GM19328 (cell line): Measurements from ENCODE around the gene OR52N4.
"Not testable (repeated sequence)": the region's sequence is repeated elsewhere in the genome, so short reads cannot be mapped to it uniquely, and the experiment has no call there.

Experiments
- ATAC-seq: cut with Tn5 transposase; IDR thresholded peaks from one replicate; pipeline ENCODE4 v1.9.1; 2021; ENCODE audit warnings: mild to moderate bottlenecking, moderate library complexity; ENCODE audit not compliant: unreplicated experiment

Gene OR52N4

DNA sequence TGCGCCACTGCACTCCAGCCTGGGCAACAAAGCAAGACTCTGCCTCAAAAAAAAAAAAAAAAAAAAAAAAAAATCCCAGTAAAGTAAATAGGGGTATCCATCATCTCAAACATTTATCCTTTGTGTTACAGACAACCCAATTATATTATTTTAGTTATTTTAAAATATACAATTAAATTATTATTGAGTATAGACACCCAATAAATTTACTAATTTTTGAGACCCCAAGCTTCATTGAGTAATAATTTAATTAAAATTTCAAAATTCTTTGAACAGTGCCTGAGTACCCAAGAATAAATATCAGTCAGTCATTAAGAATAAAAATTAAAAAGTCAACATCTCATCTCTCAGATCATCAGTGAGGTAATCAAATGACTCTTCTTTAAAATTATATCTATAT lies at the start of gene OR52N4:
OR52N4 (plus strand) TSS at position 301 of the 400 bp plus-strand sequence. CDS start 498 bp downstream, outside the sequence.
- no peak for ATAC-seq

DNA sequence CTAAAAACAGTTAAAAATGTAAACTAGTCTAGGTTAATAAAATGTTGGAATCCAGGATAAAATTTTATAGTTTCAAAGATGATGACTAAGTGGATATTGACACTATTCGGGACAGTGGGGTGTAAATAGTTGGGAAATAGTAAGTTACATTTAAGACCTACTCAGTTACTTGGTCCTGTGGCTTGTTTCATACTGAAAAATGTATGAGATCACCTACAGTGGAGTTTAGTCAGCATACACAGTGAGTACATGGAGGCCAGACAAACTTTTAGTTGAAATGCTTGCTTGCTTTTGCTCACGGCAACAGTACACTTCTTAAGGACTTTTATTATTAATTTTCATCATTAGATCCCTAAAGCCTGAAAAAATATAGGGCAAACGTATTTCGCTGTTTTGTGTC lies 48.4 kb upstream of the OR52N4 start:
- no peak for ATAC-seq

DNA sequence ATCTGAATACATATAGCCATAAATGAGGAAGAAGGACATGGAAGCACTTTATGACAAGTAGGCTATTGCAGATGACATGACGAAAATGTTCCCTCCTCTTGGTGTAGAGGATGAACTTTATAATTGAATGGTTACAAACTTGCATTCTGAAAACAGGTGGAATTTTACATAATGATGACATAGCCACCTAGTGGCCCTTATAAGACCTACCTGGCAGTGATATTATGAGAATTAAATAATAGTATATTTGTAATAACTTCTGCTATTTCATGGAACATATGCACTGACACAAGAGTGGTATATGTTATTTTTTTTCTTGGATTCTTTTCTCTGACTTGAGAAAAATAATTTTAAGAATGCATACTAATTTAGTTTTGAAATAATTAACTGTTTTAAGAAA lies 41.5 kb upstream of the OR52N4 start:
- no peak for ATAC-seq

DNA sequence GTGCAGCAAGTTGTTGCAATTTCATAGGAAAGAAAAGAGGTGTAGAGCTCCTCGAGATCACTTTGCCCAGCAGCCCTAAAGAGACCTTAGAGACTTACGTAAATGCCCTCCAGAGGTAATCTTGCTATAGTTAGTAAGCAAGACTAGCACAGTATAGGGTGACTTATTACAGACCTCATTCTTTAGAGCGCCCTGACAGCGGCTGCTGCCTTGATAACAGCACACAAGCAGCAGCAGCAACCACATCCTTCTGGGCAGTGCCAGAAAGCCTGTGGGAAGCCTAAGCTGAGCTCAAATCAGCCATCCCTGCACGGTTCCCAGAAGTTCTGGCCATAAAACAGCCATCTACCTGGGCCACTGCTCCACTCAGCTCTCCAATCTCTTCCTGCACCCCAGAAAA lies 40.3 kb upstream of the OR52N4 start:
- no peak for ATAC-seq

DNA sequence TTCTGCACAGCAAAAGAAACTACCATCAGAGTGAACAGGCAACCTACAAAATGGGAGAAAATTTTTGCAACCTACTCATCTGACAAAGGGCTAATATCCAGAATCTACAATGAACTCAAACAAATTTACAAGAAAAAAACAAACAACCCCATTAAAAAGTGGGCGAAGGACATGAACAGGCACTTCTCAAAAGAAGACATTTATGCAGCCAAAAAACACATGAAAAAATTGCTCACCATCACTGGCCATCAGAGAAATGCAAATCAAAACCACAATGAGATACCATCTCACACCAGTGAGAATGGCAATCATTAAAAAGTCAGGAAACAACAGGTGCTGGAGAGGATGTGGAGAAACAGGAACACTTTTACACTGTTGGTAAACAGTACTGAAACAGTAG lies 37.5 kb upstream of the OR52N4 start:
- not testable (repeated sequence) for ATAC-seq

DNA sequence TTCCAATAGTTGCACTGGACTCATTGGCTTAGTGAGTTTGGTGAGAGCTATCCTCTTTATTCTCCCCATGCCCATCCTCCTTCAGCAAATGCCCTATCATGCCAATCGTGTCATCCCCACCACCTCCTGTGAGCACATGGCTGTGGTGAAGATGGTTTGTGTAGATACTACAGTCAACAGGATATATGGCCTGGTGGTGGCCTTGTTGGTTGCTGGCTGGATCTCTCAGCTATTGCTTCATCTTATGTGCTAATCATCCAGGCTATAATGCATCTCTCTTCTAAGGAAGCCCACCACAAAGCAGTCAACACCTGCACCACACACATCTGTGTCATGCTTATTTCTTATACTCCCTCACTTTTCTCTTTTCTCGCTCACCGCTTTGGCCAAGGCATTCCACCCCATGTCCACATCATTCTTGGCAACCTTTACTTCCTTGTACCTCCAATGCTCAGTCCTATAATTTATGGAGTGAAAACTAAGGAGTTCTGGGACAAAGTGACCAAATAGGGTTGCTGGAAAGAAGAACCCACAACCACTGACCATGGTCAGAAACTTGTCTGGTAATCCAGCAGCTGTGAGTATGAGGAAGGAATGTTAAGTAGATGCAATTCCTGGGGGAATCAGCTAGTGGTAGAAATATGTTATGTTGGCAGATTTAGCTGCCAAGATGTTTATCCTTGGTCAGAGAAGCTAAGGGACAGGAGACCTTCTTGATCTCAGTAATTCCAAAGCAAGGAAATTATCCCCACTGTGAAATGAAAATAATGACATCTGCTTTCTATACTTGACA lies 34.1 kb upstream of the OR52N4 start:
- ATAC-seq = no peak

DNA sequence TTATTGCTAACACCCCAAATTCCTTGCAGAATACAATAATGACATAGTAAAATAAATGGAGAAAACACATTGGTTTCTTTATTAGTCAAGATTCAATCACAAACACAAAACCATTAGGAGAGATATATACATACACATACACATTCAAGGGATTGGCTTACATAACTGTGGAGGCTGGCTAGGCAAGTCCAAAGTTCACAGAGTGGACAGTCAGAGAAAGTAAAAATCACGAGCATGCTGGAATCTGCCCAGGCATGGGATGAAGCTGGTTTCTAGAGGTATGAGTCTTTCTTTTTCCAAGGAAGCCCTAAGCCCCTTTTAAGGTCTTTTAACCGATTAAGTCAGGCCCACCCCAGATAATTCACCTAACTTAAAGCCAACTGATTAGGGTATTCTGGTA lies 31.4 kb upstream of the OR52N4 start:
- ATAC-seq = no peak

DNA sequence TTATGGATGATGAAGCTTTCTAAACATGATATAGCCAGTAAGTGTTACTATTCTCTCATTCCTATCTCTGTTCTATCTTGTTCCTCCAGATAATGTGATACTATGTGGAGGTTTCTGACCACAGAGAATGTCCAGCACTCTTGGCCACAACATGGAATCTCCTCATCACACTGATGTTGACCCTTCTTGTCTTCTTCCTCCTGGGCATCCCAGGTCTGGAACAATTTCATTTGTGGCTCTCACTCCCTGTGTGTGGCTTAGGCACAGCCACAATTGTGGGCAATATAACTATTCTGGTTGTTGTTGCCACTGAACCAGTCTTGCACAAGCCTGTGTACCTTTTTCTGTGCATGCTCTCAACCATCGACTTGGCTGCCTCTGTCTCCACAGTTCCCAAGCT lies 27.7 kb upstream of the OR52N4 start:
- no peak for ATAC-seq

DNA sequence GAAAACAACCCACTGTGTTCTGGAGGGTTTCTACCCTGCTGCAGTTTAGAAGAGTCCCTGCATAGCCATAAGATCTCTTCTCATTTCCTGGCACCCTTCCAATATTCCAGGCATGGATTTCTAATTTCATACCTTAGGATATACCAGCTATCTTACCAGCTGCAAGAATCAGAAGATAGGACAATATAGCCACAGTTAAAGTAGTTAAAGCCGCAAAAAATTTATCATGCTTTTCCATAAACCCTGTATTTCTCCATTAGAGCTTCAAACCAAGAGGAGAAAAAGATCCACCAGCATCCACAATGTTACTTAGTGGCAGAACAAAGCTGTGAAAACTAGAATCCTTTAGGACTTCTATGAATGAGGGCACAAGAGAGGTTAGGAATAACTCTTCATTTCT lies 26.4 kb upstream of the OR52N4 start:
- no peak for ATAC-seq

DNA sequence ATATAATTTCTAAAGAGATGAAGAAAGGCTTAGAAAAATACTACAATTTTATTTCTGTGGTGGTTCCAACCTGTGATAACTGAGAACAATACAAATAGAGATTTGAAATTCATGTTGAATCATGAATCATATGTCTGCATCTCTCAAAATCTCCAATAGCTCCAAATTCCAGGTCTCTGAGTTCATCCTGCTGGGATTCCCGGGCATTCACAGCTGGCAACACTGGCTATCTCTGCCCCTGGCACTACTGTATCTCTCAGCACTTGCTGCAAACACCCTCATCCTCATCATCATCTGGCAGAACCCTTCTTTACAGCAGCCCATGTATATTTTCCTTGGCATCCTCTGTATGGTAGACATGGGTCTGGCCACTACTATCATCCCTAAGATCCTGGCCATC lies 17.6 kb upstream of the OR52N4 start, which contains the start of gene OR56B1:
OR56B1 (plus strand) TSS at position 53 of the 400 bp plus-strand sequence; CDS start at position 122, 69 bp downstream.
- ATAC-seq = no peak

DNA sequence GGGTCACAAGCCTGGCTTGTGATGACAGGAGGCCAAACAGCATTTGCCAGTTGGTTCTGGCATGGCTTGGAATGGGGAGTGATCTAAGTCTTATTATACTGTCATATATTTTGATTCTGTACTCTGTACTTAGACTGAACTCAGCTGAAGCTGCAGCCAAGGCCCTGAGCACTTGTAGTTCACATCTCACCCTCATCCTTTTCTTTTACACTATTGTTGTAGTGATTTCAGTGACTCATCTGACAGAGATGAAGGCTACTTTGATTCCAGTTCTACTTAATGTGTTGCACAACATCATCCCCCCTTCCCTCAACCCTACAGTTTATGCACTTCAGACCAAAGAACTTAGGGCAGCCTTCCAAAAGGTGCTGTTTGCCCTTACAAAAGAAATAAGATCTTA lies 17.0 kb upstream of the OR52N4 start:
- no peak for ATAC-seq

DNA sequence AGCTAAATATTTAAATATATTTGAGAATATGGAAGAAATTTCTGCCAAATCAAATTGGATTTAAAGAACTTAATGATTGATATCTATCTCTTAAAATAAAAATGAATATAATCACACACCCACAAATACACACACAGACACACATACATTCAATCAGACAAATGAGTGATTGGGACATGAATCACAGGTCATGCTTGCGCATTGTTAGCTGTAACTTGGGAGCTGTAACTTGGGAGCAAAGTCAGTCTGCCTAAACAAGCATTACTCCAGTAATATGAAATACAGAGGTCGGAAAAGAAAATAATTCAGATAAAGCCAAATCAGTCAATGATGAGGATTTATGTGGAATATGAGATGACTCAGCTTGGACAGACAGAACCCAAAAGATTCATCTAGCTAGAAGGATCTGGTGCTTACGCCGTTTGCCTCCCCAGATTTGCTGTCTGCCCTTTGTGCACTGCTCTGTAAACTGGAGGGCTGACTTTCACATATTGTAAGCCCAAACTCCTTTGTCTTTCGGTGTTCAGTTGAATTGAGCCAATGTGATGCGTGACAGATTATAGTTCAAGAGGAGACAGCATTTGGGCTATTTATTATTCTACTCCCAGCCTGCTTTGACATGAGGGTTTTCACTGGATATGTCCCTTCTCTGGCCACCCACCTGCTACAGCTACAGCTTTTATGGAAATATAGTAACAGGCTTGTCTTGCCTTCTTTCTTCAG lies 16.2 kb upstream of the OR52N4 start:
- no peak for ATAC-seq

DNA sequence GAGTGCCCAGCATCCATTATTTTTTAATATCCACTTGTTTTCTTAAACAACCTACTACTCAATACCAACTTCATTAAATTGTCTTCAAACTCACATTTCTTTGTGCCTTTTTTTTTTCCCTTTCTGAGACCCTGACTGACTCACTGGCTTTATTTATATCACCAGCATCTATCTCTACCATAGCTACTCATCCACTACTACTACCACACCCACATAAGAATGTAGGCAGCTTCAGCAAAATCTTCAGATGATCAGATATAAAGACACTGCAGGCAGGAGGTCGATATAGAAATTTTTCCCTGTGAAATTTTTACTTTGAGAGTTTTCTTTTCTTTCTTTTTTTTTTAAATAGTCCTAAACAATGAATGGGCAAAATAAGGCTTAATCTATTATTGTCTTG lies 15.6 kb upstream of the OR52N4 start:
- ATAC-seq = no peak

DNA sequence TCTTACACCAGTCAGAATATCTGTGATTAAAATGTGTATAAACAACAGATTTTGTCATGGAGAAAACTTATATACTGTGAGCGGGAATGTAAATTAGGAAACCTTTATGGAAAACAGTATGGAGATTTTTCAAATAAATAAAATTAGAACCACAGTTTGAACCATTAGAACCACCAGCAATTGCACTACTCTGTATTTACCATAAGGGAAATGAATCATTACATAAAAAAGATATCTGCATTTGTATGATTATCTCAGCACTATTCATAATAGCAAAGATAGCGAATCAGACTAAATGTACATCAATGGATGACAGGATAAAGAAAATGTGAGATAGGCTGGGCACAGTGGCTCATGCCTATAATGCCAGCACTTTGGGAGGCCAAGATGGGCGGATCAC lies 7.4 kb upstream of the OR52N4 start:
- no peak for ATAC-seq

DNA sequence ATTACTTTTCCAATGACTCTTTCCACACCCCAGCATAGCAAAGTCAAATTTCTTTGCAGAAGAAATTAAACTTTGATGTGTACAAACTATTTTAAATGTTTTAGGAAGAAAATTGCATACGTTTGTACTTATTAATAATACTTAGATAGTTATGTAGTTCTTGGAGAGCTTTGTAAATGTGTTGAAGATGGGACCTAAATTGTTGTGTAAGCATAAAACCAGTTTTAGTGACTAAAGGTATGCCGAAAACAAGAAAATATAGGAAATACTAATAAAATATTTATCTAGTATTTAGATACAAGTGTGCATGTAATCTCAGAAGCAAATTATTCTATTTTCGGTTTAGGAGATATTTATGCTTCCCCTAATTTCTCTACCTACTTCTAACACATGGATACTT lies 4.2 kb upstream of the OR52N4 start:
- no peak for ATAC-seq

DNA sequence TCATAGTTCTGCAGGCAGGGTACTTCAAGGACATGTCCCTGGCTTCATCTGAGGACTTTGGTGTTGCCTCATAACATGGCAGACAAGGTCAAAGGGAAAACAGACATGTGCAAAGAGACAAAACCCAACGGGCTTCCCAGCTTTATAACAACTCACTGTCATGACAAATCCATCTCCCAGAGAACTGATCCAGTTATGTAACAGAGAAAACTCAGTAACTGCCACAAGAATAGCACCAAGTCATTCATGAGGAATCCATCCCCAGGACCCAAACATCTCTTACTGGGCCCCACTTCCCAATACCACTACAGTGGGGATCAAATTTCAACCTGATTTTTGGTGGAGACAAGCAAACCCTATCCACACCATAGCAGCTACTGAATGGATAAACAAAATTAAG lies 13.0 kb downstream of the OR52N4 start:
- no peak for ATAC-seq

DNA sequence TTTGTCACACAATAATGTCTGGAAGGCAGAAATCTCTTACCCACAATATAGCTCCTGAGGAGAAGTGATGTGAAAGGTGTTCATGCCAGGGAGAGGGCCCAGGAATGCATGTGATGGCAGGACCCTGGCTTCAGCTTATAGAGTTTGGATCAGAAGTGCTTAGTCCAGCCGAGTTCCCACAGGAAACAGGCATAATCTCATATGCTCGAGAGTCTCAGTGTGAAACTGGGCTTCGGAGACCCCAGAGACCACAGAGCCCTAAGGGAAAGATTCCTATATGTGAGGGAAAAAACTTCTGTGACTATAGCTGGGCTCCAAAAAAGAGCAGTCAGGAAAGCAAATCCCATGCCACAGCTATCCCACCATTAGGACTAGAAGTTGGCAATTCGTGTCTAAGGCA lies 29.2 kb downstream of the OR52N4 start, which contains the start of gene OR52N5:
OR52N5 (minus strand) TSS at position 101 of the 400 bp plus-strand sequence. CDS start 4,721 bp downstream, outside the sequence.
- ATAC-seq = no peak

DNA sequence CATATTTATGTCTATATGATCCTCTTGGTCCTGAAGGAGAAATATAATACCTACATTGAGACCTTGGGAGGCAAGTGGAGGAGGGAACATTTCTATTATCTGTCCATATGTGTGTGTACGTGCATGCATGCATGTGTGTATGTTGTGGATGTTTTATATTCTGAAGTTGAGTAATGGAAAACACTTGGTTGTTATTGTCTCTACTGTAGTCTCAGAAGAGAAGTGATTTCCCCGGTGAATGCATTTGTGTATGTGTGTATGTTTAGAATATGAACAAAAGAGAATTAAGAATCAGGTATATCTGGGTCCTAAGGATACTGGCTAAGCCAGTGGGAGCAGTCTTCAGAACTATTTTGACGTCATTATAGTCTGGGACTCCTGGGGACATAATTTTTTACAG lies 37.1 kb downstream of the OR52N4 start, which contains the start of gene OR52N1:
OR52N1 (minus strand) TSS at position 101 of the 400 bp plus-strand sequence. CDS start 2,449 bp downstream, outside the sequence.
- ATAC-seq = no peak

DNA sequence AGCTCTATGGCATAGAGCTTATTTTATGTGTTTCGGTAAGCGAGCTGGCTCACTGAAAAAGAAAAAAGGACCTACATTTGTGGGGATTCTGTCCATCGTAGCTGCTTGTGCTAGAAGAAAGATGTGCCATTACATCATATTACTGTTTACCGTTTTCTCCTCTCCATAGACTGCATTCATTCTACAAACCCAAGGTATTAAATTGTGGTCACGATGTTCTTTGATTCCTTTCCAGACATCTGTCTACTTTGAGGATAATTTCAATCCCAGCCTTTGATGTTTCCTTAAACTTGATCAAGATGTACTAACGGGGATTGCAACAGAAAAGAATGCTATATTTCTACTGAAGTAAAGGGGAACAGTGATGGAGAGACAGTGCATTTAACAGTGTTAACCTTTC lies 42.5 kb downstream of the OR52N4 start:
- no peak for ATAC-seq

DNA sequence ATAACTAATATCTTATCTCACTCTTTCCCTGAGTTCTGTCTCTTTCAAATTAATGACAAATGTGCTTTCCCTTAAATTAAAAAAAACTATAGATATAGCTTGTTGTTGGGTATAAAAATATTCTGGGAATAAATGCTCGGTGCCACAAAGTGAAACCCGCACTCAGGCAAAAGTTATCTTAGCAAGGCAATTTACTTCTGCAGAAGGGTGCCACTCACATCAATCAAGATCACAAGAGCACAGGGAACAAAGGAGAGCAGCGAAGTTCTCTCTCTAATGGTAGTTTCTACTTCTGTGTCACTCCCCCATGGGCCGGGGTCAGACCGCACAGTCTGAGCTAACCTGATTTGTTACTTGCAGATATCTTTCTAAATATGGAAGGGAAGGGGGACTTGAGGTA lies 49.9 kb downstream of the OR52N4 start:
- no peak for ATAC-seq
